ENCODE data around the gene PRR23E. TPM values are rescaled to one million over a fixed set of nuclear protein-coding genes. Genes with fewer than 3 reads are reported as not detected.
A peak's percentile ranks its signal among the peaks of the same experiment; 100 is the strongest.

Gene PRR23E
- total and polyA plus RNA-seq, 10 of the 15 experiments (the other 5 are each of a cell fraction or from before 2014, with no cell fraction given), result not detected

DNA sequence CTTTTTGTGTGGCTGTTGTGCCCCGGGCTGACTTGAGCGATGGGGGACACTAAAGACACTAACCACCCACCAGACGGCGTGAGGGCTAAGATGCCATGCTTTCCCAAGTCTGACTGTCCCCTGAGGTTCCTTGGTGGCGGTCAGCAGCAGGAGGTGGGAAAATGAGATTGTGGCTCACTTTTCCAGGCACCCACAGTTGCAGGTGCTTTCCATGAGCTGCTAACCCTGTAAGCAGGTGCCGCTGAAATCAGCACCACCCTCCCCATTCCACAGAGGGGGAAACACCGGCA is 17.7 kb downstream of the PRR23E start:
- FAIRE-seq (no peak), ATAC-seq (no peak), DNase-seq (ENCODE audit: low read depth, low spot score) (no peak)
- POLR2A ChIA-PET, result interaction anchor here (1.1 to 3.1 kb wide), 5 partner anchors 8 to 16 kb away, joined by 3 to 20 read pairs (median 6); no protein-coding TSS in a partner anchor
- SMC1A ChIA-PET (ENCODE audit: uncharacterized antibody, unreplicated experiment), result interaction anchor here (0.7 to 7.0 kb wide), 8 partner anchors 9 to 180 kb away, joined by 3 to 39 read pairs (median 4); no protein-coding TSS in a partner anchor
- intact Hi-C loops (cut with micrococcal nuclease; ENCODE audit: unreplicated experiment) (no loop called here), in situ Hi-C loops (cut with MboI) (no loop called here)
- RAD21 ChIA-PET (ENCODE audit: unreplicated experiment), result interaction anchor here (0.5 to 3.9 kb wide), 5 partner anchors 11 to 44 kb away, joined by 3 to 48 read pairs (median 4); no protein-coding TSS in a partner anchor
- H3K79me2 ChIP-seq (ENCODE audit: control insufficient read depth, insufficient read depth, low read length), result no peaks in the 10 kb centered on the region
- H3K4me2 ChIP-seq (ENCODE audit: control insufficient read depth, insufficient read depth), result no peak overlapping the region
- CTCF ChIA-PET, result interaction anchor here (0.7 to 1.4 kb wide), 4 partner anchors 14 to 95 kb away, joined by 3 to 4 read pairs (median 3); no protein-coding TSS in a partner anchor
- no peak overlapping the region for H2AFZ ChIP-seq (ENCODE audit: control insufficient read depth, low read depth, low read length)
- H3K9ac ChIP-seq (ENCODE audit: control insufficient read depth, insufficient read depth, low read length), result no peak overlapping the region
- WGBS (ENCODE audit: insufficient coverage, insufficient replicate concordance, low lambda C conversion rate, missing lambda C conversion rate), result 32% methylated on average over 7 of the region's 7 CpGs
- H3K4me3 ChIP-seq, result no peak overlapping the region
- TF ChIP-seq RUNX3 (IDR thresholded peaks at IDR 0.05; ENCODE audit: low read length) (peak; percentile 21; the same call in 1 of the 2 replicates), IKZF1 (conservative IDR thresholded peaks at IDR 0.05) (peak; percentile 69), MYC (IDR thresholded peaks at IDR 0.05; ENCODE audit: insufficient read depth, insufficient read length, insufficient replicate concordance, low read length, severe bottlenecking) (no peak)
- no peaks in the 10 kb centered on the region; the same call in 1 of the 2 replicates for H4K20me1 ChIP-seq (ENCODE audit: control insufficient read depth, insufficient read depth)
- H3K4me1 ChIP-seq (ENCODE audit: control insufficient read depth, insufficient read depth, low read length), result no peaks in the 10 kb centered on the region
- H3K27me3 ChIP-seq (replicated peaks in 1 of 2; ENCODE audit: control insufficient read depth in 2 of 2, insufficient read depth in 2 of 2, low read length in 1 of 2), result no peaks in the 10 kb centered on the region
- H3K36me3 ChIP-seq (ENCODE audit: control insufficient read depth in 2 of 2, insufficient read depth in 2 of 2, low read length in 1 of 2), result no peaks in the 10 kb centered on the region
- no peak overlapping the region for H3K27ac ChIP-seq (ENCODE audit: control insufficient read depth, insufficient read depth)
- no TSS peak for BruUV-seq (replicated peaks)
- H3K9me3 ChIP-seq (replicated peaks; ENCODE audit: control insufficient read depth, insufficient read depth, low read length), result no peaks in the 10 kb centered on the region

DNA sequence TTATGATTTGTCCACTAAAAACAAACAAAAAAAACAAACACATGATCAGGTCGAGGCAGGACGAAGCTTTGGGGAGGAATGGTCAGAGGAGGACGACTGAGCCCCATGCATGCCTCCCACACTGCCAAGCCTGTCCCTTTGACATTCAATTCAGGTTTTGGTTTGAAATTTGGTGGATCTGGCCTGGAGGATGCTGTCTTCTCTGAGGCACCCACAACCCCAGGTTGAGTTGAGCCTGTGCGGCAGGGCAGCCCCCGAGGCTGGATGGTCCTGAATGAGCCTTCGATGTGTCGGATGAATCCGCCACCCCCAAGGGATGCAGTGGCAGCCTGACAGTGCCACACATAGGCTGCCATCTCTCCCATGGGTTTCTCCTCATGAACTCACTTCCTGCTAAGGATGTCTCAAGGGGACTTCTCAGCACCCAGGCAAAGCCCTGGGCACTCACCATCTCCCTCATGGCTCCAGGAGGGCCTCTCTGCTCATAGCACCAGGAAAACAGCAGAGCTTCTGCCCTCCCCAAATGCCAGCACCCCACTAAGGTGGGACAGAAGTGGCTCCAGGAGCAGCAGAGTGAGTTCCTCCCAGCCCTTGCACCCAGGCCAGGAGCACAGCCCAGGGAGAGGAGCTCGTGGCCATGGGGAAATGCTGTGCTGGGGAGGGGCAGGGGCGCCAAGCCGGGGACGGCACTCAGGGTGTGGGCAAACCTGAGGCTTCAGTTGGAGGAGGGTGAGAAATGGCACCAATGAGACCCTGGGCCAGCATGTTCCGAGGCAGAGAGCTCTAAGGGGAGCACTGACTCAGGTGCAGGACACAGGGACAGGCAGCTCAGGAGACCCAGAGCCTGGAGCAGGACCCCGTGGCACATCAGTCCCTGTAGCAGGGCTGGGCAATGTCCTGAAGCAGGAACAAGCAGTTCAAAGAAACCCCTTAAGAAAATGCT is 18.5 kb downstream of the PRR23E start:
- Histone ChIP-seq H3K4me1 (ENCODE audit: control insufficient read depth, insufficient read depth, low read length) (no peaks in the 10 kb centered on the region), H2AFZ (ENCODE audit: control insufficient read depth, low read depth, low read length) (no peak overlapping the region), H3K9me3 (replicated peaks; ENCODE audit: control insufficient read depth, insufficient read depth, low read length) (no peaks in the 10 kb centered on the region), H4K20me1 (ENCODE audit: control insufficient read depth, insufficient read depth) (no peaks in the 10 kb centered on the region; the same call in 1 of the 2 replicates), H3K27ac (ENCODE audit: control insufficient read depth, insufficient read depth) (no peak overlapping the region), H3K4me3 (no peak overlapping the region), H3K4me2 (ENCODE audit: control insufficient read depth, insufficient read depth) (no peak overlapping the region), H3K79me2 (ENCODE audit: control insufficient read depth, insufficient read depth, low read length) (no peaks in the 10 kb centered on the region), H3K36me3 (ENCODE audit: control insufficient read depth in 2 of 2, insufficient read depth in 2 of 2, low read length in 1 of 2) (no peaks in the 10 kb centered on the region), H3K27me3 (replicated peaks in 1 of 2; ENCODE audit: control insufficient read depth in 2 of 2, insufficient read depth in 2 of 2, low read length in 1 of 2) (no peaks in the 10 kb centered on the region), H3K9ac (ENCODE audit: control insufficient read depth, insufficient read depth, low read length) (no peak overlapping the region)
- RAD21 ChIA-PET (ENCODE audit: unreplicated experiment), result interaction anchor here (1.0 to 3.9 kb wide), 4 partner anchors 11 to 18 kb away, joined by 3 to 48 read pairs (median 8); no protein-coding TSS in a partner anchor
- POLR2A ChIA-PET, result interaction anchor here (1.3 to 3.1 kb wide), 4 partner anchors 7 to 15 kb away, joined by 3 to 20 read pairs (median 8); no protein-coding TSS in a partner anchor
- in situ Hi-C loops (cut with MboI), result no loop called here
- intact Hi-C loops (cut with micrococcal nuclease; ENCODE audit: unreplicated experiment), result no loop called here
- FAIRE-seq (no peak), ATAC-seq (no peak), DNase-seq (ENCODE audit: low read depth, low spot score) (no peak)
- SMC1A ChIA-PET (ENCODE audit: uncharacterized antibody, unreplicated experiment), result interaction anchor here (0.7 to 7.0 kb wide), 9 partner anchors 10 to 181 kb away, joined by 3 to 39 read pairs (median 4); no protein-coding TSS in a partner anchor
- 46% methylated on average over 12 of the region's 14 CpGs for WGBS (ENCODE audit: insufficient coverage, insufficient replicate concordance, low lambda C conversion rate, missing lambda C conversion rate)
- CTCF ChIA-PET, result interaction anchor here (0.8 to 1.1 kb wide), 4 partner anchors 9 to 94 kb away, joined by 3 to 6 read pairs (median 3); no protein-coding TSS in a partner anchor
- no TSS peak for BruUV-seq (replicated peaks)
- TF ChIP-seq, protein P1, sequence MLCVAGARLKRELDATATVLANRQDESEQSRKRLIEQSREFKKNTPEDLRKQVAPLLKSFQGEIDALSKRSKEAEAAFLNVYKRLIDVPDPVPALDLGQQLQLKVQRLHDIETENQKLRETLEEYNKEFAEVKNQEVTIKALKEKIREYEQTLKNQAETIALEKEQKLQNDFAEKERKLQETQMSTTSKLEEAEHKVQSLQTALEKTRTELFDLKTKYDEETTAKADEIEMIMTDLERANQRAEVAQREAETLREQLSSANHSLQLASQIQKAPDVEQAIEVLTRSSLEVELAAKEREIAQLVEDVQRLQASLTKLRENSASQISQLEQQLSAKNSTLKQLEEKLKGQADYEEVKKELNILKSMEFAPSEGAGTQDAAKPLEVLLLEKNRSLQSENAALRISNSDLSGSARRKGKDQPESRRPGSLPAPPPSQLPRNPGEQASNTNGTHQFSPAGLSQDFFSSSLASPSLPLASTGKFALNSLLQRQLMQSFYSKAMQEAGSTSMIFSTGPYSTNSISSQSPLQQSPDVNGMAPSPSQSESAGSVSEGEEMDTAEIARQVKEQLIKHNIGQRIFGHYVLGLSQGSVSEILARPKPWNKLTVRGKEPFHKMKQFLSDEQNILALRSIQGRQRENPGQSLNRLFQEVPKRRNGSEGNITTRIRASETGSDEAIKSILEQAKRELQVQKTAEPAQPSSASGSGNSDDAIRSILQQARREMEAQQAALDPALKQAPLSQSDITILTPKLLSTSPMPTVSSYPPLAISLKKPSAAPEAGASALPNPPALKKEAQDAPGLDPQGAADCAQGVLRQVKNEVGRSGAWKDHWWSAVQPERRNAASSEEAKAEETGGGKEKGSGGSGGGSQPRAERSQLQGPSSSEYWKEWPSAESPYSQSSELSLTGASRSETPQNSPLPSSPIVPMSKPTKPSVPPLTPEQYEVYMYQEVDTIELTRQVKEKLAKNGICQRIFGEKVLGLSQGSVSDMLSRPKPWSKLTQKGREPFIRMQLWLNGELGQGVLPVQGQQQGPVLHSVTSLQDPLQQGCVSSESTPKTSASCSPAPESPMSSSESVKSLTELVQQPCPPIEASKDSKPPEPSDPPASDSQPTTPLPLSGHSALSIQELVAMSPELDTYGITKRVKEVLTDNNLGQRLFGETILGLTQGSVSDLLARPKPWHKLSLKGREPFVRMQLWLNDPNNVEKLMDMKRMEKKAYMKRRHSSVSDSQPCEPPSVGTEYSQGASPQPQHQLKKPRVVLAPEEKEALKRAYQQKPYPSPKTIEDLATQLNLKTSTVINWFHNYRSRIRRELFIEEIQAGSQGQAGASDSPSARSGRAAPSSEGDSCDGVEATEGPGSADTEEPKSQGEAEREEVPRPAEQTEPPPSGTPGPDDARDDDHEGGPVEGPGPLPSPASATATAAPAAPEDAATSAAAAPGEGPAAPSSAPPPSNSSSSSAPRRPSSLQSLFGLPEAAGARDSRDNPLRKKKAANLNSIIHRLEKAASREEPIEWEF (IDR thresholded peaks at IDR 0.05; ENCODE audit: insufficient replicate concordance, low read depth, low read length), result no peak
